Measurements from ENCODE around the gene ZNF664. TPM values are rescaled to one million over a fixed set of nuclear protein-coding genes. Genes with fewer than 3 reads are reported as not detected.

Gene ZNF664
- total and polyA plus RNA-seq, 4 donors: 78.0 to 119 (median 88.9) TPM

DNA sequence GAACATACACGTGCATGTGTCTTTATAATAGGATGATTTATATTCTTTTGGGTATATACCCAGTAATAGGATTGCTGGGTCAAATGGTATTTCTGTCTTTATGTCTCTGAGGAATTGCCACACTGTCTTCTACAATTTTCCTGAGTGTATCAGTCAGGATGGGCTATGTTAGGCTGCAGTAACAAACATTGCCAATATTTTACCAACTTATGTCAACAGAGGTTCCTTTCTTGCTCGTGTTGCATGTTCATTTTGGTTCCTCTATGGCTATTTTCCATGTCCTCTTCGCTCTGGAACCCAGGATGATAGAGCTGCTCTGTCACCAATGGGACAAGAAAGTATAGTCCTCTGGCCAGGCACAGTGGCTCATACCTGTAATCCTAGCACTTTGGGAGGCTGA is 86.7 kb downstream of the ZNF664 start:
- Histone ChIP-seq H3K27ac (ENCODE audit: low read depth, low read length) (no peak overlapping the region), H3K27me3 (ENCODE audit: control insufficient read depth, insufficient read depth, low read length) (no peaks in the 10 kb centered on the region), H3K4me1 (ENCODE audit: control insufficient read depth, insufficient read depth, low read length) (no peaks in the 10 kb centered on the region), H3K4me3 (ENCODE audit: low read depth, low read length) (no peak overlapping the region), H3K36me3 (ENCODE audit: control insufficient read depth, insufficient read depth, low read length) (no peaks in the 10 kb centered on the region), H3K9me3 (ENCODE audit: control insufficient read depth, insufficient read depth, low read length) (no peaks in the 10 kb centered on the region)
- no peak for DNase-seq (ENCODE audit: low read depth in 4 of 6, low spot score in 6 of 6)
- WGBS (ENCODE audit: insufficient coverage): 100% methylated on average over 1 of the region's 3 CpGs

Small RNA genes lying within 50 kb of the gene (small RNA-seq; reads per million reads assigned to genes)
- gene AC068790.4 (ENCODE audit: low replicate concordance): not detected
- gene AC068790.6 (ENCODE audit: low replicate concordance): not detected

Other genes with a start within 250 kb of the ZNF664 start
- gene DNAH10, start 210.9 kb upstream of the ZNF664 start, total RNA-seq: 1 to 10 TPM; 4.5 to 6.9 TPM
- gene DNAH10, start 210.9 kb upstream of the ZNF664 start, polyA plus RNA-seq (ENCODE audit: insufficient read length in 2 of 2): 10 to 100 TPM; 15.9 to 18.1 TPM
- gene CCDC92, start 384 bp upstream of the ZNF664 start, total RNA-seq: 10 to 100 TPM; 21.7 to 23.3 TPM
- 100 to 1,000 TPM; 108 to 109 TPM for gene CCDC92, start 384 bp upstream of the ZNF664 start, polyA plus RNA-seq (ENCODE audit: insufficient read length in 2 of 2)

All from spinal cord (tissue), 10 donors.